ENCODE data around the gene ALPL. TPM values are rescaled to one million over a fixed set of nuclear protein-coding genes. Genes with fewer than 3 reads are reported as not detected.
A peak's percentile ranks its signal among the peaks of the same experiment; 100 is the strongest.

The ALPL gene
- total and polyA plus RNA-seq, 2 donors (not counting 1 experiment from before 2014, with no cell fraction given), result 1.3 to 3.6 TPM

- Histone ChIP-seq H4K20me1 (ENCODE audit: control insufficient read depth, extremely low read depth, insufficient read depth, low read length) (no peaks in the 10 kb centered on the region), H3K79me2 (ENCODE audit: control insufficient read depth, insufficient read depth, low read length) (no peaks in the 10 kb centered on the region), H3K4me3 (replicated peaks in 1 of 4; ENCODE audit: control extremely low read depth in 1 of 4, insufficient read depth in 1 of 4, low read depth in 3 of 4, low read length in 4 of 4) (no peak overlapping the region), H3K9me3 (ENCODE audit: control insufficient read depth, insufficient read depth, low read depth, low read length) (no peaks in the 10 kb centered on the region), H3K27me3 (ENCODE audit: control insufficient read depth, insufficient read depth, low read length) (no peaks in the 10 kb centered on the region), H3K27ac (ENCODE audit: insufficient read depth, low read length) (no peak overlapping the region), H3K9ac (ENCODE audit: insufficient read depth, low read length) (no peak overlapping the region), H3K4me1 (ENCODE audit: control insufficient read depth, extremely low read depth, insufficient read depth, low read length) (no peaks in the 10 kb centered on the region), H3K4me2 (ENCODE audit: extremely low read depth, insufficient read depth, low read length) (no peak overlapping the region), H2AFZ (ENCODE audit: low read length) (no peak overlapping the region), H3K36me3 (ENCODE audit: control insufficient read depth, insufficient read depth, low read length) (no peaks in the 10 kb centered on the region)
- DNase-seq (ENCODE audit: low read depth in 2 of 2), result no peak
- TF ChIP-seq EZH2 (IDR thresholded peaks at IDR 0.05; ENCODE audit: low read length, missing control alignments), result no peak
- TF ChIP-seq, protein P1, sequence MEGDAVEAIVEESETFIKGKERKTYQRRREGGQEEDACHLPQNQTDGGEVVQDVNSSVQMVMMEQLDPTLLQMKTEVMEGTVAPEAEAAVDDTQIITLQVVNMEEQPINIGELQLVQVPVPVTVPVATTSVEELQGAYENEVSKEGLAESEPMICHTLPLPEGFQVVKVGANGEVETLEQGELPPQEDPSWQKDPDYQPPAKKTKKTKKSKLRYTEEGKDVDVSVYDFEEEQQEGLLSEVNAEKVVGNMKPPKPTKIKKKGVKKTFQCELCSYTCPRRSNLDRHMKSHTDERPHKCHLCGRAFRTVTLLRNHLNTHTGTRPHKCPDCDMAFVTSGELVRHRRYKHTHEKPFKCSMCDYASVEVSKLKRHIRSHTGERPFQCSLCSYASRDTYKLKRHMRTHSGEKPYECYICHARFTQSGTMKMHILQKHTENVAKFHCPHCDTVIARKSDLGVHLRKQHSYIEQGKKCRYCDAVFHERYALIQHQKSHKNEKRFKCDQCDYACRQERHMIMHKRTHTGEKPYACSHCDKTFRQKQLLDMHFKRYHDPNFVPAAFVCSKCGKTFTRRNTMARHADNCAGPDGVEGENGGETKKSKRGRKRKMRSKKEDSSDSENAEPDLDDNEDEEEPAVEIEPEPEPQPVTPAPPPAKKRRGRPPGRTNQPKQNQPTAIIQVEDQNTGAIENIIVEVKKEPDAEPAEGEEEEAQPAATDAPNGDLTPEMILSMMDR (conservative IDR thresholded peaks at IDR 0.05 in 1 of 2, IDR thresholded peaks at IDR 0.05 in 1 of 2; ENCODE audit: low read depth in 1 of 2, low read length in 2 of 2), result no peak
Observed at GRCh38 chr1:21562896-21563295, 53.7 kb downstream of the ALPL start.

DNA sequence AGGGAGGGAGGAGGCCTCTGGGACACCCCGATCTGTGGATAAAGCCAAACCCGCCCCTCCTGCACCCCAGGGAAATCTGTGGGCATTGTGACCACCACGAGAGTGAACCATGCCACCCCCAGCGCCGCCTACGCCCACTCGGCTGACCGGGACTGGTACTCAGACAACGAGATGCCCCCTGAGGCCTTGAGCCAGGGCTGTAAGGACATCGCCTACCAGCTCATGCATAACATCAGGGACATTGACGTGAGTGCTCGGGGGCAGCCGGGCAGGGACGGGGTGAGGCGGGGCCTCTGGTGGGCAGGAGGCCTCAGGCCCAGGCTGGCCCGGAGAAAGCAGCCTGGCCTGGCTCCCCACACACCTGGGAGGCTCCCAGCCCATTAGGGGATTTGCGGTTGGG is 54.7 kb downstream of the ALPL start:
- no peak overlapping the region for H3K27ac ChIP-seq (ENCODE audit: insufficient read depth, low read length)
- H3K4me2 ChIP-seq (ENCODE audit: extremely low read depth, insufficient read depth, low read length), result no peak overlapping the region
- DNase-seq (ENCODE audit: low read depth in 2 of 2), result no peak
- no peak overlapping the region for H3K9ac ChIP-seq (ENCODE audit: insufficient read depth, low read length)
- H4K20me1 ChIP-seq (ENCODE audit: control insufficient read depth, extremely low read depth, insufficient read depth, low read length), result no peaks in the 10 kb centered on the region
- no peak overlapping the region for H2AFZ ChIP-seq (ENCODE audit: low read length)
- H3K4me3 ChIP-seq (replicated peaks in 1 of 4; ENCODE audit: control extremely low read depth in 1 of 4, insufficient read depth in 1 of 4, low read depth in 3 of 4, low read length in 4 of 4), result no peak overlapping the region
- H3K79me2 ChIP-seq (ENCODE audit: control insufficient read depth, insufficient read depth, low read length), result no peaks in the 10 kb centered on the region
- no peaks in the 10 kb centered on the region for H3K9me3 ChIP-seq (ENCODE audit: control insufficient read depth, insufficient read depth, low read depth, low read length)
- no peaks in the 10 kb centered on the region for H3K27me3 ChIP-seq (ENCODE audit: control insufficient read depth, insufficient read depth, low read length)
- TF ChIP-seq, protein P1 (conservative IDR thresholded peaks at IDR 0.05 in 1 of 2, IDR thresholded peaks at IDR 0.05 in 1 of 2; ENCODE audit: low read depth in 1 of 2, low read length in 2 of 2), result no peak
- no peak for TF ChIP-seq EZH2 (IDR thresholded peaks at IDR 0.05; ENCODE audit: low read length, missing control alignments)
- no peaks in the 10 kb centered on the region for H3K36me3 ChIP-seq (ENCODE audit: control insufficient read depth, insufficient read depth, low read length)
- no peaks in the 10 kb centered on the region for H3K4me1 ChIP-seq (ENCODE audit: control insufficient read depth, extremely low read depth, insufficient read depth, low read length)

DNA sequence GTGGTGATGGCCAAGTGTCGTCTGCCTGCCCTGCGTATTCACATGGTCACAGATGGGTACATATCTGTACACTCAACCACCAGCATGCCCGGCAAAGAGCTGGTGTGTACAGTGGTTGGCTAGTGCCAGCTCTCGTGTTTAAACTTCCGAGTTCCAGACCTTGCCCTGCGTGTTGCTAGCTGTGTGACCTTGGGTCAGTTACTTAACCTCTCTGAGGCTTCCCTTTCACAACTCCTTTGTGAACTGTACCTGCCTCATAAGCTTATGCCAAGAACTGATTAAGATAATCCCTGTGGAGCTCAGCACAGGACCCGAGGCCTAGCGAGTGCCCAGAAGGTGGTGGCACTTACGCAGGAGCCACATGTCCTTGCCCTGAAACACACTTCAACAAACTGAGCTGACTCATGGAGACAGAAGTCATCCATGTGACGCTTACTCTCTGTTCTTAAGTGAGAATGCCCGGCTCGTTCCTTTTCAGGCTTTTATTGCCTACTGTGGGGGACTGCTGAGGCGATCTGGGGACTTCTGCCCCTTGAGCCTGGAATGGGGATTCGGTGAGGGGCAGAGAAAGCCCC is 55.4 kb downstream of the ALPL start:
- Histone ChIP-seq H3K9ac (ENCODE audit: insufficient read depth, low read length) (no peak overlapping the region), H2AFZ (ENCODE audit: low read length) (no peak overlapping the region), H4K20me1 (ENCODE audit: control insufficient read depth, extremely low read depth, insufficient read depth, low read length) (no peaks in the 10 kb centered on the region), H3K4me2 (ENCODE audit: extremely low read depth, insufficient read depth, low read length) (no peak overlapping the region), H3K79me2 (ENCODE audit: control insufficient read depth, insufficient read depth, low read length) (no peaks in the 10 kb centered on the region), H3K36me3 (ENCODE audit: control insufficient read depth, insufficient read depth, low read length) (no peaks in the 10 kb centered on the region), H3K4me3 (replicated peaks in 1 of 4; ENCODE audit: control extremely low read depth in 1 of 4, insufficient read depth in 1 of 4, low read depth in 3 of 4, low read length in 4 of 4) (no peak overlapping the region), H3K4me1 (ENCODE audit: control insufficient read depth, extremely low read depth, insufficient read depth, low read length) (no peaks in the 10 kb centered on the region), H3K9me3 (ENCODE audit: control insufficient read depth, insufficient read depth, low read depth, low read length) (no peaks in the 10 kb centered on the region), H3K27ac (ENCODE audit: insufficient read depth, low read length) (no peak overlapping the region), H3K27me3 (ENCODE audit: control insufficient read depth, insufficient read depth, low read length) (no peaks in the 10 kb centered on the region)
- DNase-seq (ENCODE audit: low read depth in 2 of 2), result peak in 1 of 2 donors; percentile 53
- no peak for TF ChIP-seq EZH2 (IDR thresholded peaks at IDR 0.05; ENCODE audit: low read length, missing control alignments)
- TF ChIP-seq, protein P1 (conservative IDR thresholded peaks at IDR 0.05 in 1 of 2, IDR thresholded peaks at IDR 0.05 in 1 of 2; ENCODE audit: low read depth in 1 of 2, low read length in 2 of 2), result no peak

All from fibroblast of lung (primary cell).